UCSD-AML1 (cell line): ENCODE data around the gene IFI44L.

Experiments
- DNase-seq: peaks from one replicate; lab custom pipeline; 2025; ENCODE audit not compliant: unreplicated experiment; lab: John Stamatoyannopoulos, UW

IFI44L gene

DNA sequence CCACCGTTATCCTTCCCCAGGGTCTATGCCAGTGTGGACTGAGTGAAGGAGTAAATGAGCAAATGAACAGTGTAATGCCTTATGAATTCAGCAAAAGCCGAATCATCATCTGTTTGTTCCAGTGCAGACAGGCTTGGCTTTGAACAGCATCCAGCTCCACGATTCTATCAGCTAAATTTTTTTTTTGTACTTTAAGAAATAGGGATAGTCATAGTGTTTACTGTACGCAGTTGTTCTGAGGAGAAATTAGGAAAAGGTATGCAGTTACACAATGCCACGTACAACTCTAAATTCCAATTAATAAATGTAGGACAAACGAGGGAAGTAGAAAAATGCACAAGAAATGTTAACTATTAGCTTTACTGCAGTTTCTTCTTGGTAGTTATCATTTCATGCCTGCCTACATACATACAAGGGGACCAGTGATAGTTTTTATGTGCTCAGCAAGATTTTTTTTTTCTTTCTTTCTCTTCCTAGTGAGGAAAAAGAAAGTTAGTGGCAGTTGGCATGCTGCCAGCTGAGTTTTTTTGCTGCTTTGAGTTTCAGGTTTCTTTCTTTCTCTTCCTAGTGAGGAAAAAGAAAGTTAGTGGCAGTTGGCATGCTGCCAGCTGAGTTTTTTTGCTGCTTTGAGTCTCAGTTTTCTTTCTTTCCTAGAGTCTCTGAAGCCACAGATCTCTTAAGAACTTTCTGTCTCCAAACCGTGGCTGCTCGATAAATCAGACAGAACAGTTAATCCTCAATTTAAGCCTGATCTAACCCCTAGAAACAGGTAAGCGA, at the start of gene IFI44L:
Gene IFI44L, plus strand, starts transcription at position 646 of the 777 bp plus-strand sequence. CDS start 7,468 bp downstream, outside the sequence.
- DNase-seq, result peak; percentile 63

DNA sequence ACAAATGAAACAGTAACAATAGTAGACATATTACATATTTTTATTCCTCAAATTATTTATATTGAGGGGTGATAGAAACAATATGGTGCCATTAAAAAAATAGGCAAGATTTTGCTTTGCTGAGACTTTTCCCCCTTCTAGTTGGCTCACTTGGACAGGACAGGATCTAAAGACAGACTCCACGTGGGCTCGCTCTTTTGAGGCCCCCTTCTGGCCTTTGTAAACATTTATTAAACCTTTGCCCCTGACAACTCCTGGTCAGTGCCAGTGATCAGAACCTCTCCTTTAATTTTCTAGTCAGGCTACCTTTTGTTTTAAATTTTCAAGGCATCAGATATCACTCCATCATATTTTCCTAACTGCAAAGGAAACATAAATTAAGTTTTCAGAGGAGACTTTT, 49.7 kb upstream of the IFI44L start:
- DNase-seq, result no peak

GRCh38 chr1:78577257-78578100, 42.8 kb upstream of the IFI44L start:
- no peak for DNase-seq

GRCh38 chr1:78586572-78586971, 33.7 kb upstream of the IFI44L start:
- DNase-seq, result no peak

DNA sequence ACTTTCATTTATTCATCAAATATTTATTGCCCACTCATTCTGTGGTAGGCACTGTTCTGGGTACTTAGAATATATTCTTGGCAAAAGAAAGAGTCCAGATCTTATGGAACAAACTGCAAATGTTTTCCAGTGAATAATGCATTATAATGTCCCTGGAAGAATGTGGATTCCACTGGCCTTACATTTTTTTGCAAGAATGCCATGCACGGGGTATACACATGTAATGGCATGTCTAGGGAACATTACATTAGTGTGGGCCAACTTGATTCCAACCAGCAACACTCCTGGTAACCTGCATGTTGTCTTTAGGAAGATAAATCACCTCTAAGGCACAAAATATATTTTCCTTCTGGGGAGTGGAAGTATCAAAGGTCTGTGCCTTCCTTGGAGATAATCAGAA, 33.0 kb upstream of the IFI44L start:
- no peak for DNase-seq

DNA sequence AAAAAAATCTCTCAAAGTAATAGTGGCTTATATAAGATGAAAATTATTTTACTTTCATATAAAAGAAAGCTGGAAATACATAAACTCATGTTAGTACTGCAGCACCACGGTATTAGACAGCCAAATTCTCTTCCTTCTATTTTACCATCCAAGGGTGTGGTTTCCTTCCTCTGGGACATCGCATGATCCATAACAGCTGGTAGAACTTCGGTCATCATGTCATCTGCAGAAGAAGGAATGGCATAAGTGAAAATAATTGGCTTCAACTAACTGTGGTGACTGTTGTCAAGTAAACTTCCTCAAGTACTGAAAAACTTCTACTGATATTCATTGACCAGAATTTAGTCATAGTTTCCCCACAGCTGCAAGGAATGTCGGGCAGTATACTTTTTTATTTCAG, 28.3 kb upstream of the IFI44L start:
- DNase-seq, result no peak

DNA sequence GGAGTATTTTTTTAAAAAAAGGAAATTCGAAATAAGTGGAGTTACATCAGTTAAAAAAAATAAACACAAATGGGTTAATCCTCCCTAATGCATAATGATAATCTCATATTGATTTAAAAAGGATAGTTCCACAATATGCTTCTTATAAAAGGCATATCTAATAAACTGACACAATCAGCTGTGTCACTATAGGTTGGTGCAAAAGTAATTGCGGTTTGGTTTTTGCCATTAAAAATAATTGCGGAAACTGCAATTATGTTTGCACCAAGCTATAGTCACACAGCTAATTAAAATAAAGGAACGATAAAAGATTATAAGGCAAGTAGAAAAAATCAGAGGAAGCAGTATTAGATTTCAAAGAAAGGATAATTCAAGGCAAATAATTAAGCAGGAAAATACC, 21.0 kb upstream of the IFI44L start:
- no peak for DNase-seq

GRCh38 chr1:78601068-78601467, 19.2 kb upstream of the IFI44L start:
- no peak for DNase-seq

- DNase-seq, result no peak
These were observed 17.0 kb upstream of the IFI44L start for GRCh38 chr1:78603206-78603605.

- DNase-seq, result no peak
These were observed 15.6 kb upstream of the IFI44L start for GRCh38 chr1:78604643-78605042.

DNA sequence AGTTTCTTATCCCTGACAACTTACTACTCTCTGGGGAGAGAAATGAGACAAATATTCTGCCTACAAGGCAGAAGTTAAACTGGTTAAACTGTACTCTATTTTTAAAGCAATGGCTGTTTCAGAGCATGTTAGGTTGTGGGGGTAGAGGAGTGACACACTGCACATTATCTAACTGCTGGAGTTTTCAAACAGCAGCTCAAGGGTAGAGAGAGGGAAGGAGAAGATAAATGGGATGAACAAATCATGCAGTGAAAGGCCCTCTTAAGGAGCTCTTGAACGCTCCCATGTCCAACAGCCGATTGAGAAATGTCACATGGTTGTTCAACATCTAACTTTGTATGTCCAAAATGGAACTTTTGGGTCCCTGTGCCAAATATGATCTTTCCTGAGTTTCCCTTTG, 14.0 kb upstream of the IFI44L start:
- no peak for DNase-seq

GRCh38 chr1:78607334-78607927, 12.8 kb upstream of the IFI44L start:
- DNase-seq, result no peak

DNA sequence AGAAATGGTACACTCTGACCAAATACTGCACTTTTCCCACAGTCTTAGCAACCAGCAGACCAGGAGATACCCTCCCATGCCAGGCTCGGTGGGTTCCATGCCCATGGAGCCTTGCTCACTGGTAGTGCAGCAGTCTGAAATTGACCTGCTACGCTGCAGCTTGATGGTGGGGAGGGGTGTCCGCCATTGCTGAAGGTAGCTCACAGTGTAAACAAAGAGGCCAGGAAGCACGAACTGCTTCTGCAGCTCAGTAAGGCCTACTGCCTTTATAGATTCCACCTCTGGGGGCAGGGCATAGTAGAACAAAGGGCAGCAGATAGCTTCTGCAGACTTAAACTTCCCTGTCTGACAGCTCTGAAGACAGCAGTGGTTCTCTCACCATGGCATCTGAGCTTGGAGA, 12.3 kb upstream of the IFI44L start:
- DNase-seq, result peak; percentile 19

GRCh38 chr1:78617615-78618026, 2.6 kb upstream of the IFI44L start:
- DNase-seq, result peak; percentile 60

DNA sequence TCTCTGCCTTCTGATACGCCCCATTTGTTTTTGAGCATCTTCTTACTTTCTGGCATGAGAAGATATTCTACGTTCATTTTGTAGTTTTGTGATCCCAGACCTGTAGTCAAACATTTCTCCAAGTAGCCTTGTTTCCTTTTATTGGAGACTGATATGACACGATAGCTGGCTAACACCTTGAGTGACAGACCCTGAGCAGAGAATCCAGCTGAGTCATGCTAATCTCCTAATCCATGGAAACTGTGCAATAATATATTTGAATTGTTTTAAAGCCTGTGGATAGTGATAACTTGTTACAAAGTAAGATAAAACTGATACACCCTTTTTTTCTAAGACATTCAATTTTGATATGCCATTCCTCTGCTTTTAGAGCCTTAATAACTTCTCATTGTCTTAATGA, 1.2 kb upstream of the IFI44L start:
- DNase-seq, result no peak

- peak; percentile 12 for DNase-seq
These were observed 824 bp upstream of the IFI44L start for GRCh38 chr1:78619446-78619802.

DNA sequence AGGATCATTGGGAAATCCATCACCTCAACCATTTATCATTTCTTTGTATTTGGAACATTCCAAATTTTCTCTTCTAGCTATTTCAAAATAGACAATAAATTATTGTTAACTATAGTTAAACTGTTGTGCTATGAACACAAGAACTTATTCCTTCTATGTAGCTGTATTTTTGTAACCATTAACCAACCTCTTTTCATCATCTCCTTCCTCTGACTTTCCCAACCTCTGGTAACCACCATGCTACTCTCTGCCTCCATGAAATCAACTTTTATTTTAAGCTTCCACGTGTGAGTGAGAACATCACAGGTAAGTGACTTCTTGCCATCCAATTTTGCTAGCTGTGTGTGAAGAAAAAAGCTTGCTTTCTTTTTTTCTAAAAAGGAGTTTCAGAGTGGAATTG, 418 bp downstream of the IFI44L start:
- DNase-seq, result no peak

DNA sequence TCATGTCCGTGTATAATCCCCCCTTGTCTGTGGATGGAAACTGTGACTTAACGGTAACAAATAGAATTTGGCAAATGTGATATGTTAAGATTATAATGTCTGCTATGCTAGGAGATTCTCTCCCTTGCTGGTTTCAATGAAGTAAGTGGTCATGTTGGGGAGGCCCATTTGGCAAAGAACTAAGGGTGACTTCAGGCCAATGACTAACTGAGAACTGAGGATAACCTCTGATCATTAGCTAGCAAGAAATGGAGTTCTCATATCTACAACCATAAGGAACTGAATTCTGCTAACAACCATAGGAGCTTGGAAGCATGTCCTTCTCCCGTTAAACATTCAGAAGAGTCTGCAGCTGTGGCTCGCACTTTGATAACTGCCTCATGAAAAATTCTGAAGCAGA, 2.3 kb downstream of the IFI44L start:
- peak; percentile 9 for DNase-seq

GRCh38 chr1:78624035-78624434, 3.8 kb downstream of the IFI44L start:
- peak; percentile 7 for DNase-seq

DNA sequence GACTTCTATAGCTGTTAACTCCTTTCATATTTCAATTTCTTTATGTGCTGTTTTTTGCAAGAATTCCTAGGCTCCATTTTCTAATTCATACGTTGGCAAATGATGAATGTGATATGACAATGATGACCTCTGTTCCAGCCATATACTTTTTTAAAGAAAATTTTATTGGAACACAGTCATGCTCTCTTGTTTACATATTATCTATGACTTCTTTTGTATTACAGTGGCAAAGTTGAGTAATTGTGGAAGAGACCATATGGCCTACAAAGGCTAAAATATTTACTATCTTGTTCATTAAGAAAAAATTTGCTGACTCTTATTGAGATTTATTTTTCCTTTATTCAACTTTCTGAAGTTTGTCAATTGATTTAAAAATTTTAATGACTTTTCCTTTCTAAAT, 7.1 kb downstream of the IFI44L start:
- DNase-seq, result no peak

DNA sequence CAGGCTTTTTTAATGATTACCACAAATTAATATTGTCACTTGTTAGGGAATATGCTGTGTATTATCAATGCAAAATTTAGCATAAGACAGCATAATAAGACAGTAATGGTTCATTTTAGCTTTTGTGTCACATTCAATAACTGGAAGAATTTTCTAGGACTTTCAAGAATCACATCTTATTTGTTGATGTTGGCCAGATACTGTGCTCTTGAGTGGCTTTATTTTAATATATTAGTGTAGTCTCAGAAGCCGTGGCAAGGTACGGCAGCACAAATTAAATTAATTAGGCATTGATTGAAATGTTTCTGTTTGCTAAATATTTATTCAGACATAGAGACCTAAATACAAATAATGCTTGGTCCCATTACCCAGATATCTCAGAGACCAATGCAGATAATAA, 10.4 kb downstream of the IFI44L start:
- no peak for DNase-seq

DNA sequence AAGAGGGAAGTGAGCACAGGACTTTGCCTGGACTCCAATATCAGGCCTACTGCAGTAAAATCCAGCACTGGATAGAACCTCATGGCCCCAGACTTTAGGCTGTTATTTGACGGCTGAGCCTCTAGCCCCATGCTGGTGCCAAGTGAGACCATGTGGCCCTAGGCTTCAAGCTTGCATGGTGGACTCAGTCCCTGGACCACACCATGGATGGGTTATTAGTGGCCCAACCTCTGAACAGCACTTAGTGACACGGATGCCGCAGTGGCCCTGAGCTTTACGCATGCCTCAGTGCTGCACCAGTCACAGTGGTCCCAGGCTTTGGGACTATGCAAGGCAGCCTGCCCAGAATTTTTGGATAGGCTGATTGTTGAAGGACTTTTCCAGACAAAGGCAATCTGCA, 13.0 kb downstream of the IFI44L start:
- peak; percentile 35 for DNase-seq
